Right lung (tissue), 5 donors: Measurements from ENCODE around the gene TTC22. TPM values are rescaled to one million over a fixed set of nuclear protein-coding genes. Genes with fewer than 3 reads are reported as not detected.

Source experiments
- DNase-seq, 2 donors: peaks; one replicate each; pipeline ENCODE4 v3.0.0-alpha.2; 2013
- polyA plus RNA-seq, 5 donors: library from polyadenylated mRNA; unstranded; fragments of 120-200 nt; gene quantifications; one replicate each; pipeline versions ENCODE4 v1.2.1 to v1.2.3, GENCODE V29; 2013; ENCODE audit warnings: inconsistent platforms in 1 of 5, low replicate concordance in 1 of 5; ENCODE audit not compliant: insufficient read length in 5 of 5, insufficient read depth in 1 of 5

Gene TTC22
- polyA plus RNA-seq, 5 donors: 3.2 to 4.9 (median 4.4) TPM

GRCh38 chr1:54809496-54810074 lies 8.5 kb upstream of the TTC22 start:
- no peak for DNase-seq

GRCh38 chr1:54808443-54809207 lies 7.5 kb upstream of the TTC22 start:
- no peak for DNase-seq

- no peak for DNase-seq
Measured at GRCh38 chr1:54807756-54808155, 6.6 kb upstream of the TTC22 start.

- DNase-seq: no peak
Measured at GRCh38 chr1:54806931-54807611, 5.9 kb upstream of the TTC22 start.

GRCh38 chr1:54805981-54806381 lies 4.9 kb upstream of the TTC22 start:
- no peak for DNase-seq

GRCh38 chr1:54805466-54805865 lies 4.3 kb upstream of the TTC22 start:
- no peak for DNase-seq

GRCh38 chr1:54804471-54805132 lies 3.5 kb upstream of the TTC22 start:
- DNase-seq: no peak

- no peak for DNase-seq
Measured at GRCh38 chr1:54803761-54804470, 2.8 kb upstream of the TTC22 start.

GRCh38 chr1:54800041-54800898 lies 853 bp downstream of the TTC22 start:
- DNase-seq: no peak

GRCh38 chr1:54798769-54799641 lies 2.1 kb downstream of the TTC22 start:
- no peak for DNase-seq

- no peak for DNase-seq
Measured at GRCh38 chr1:54798206-54798605, 2.9 kb downstream of the TTC22 start.

- DNase-seq: no peak
Measured at GRCh38 chr1:54796902-54797301, 4.2 kb downstream of the TTC22 start.

- DNase-seq: no peak
Measured at GRCh38 chr1:54795841-54796468, 5.2 kb downstream of the TTC22 start.

GRCh38 chr1:54795356-54795665 lies 5.8 kb downstream of the TTC22 start:
- DNase-seq: no peak

GRCh38 chr1:54794451-54795355 lies 6.4 kb downstream of the TTC22 start:
- DNase-seq: no peak

GRCh38 chr1:54792686-54793282 lies 8.3 kb downstream of the TTC22 start:
- peak in 1 of 2 donors; percentile 23 for DNase-seq

- DNase-seq: no peak
Measured at GRCh38 chr1:54791880-54792522, 9.1 kb downstream of the TTC22 start.
